Measurements from ENCODE around the gene FUBP1.

Gene FUBP1

DNA sequence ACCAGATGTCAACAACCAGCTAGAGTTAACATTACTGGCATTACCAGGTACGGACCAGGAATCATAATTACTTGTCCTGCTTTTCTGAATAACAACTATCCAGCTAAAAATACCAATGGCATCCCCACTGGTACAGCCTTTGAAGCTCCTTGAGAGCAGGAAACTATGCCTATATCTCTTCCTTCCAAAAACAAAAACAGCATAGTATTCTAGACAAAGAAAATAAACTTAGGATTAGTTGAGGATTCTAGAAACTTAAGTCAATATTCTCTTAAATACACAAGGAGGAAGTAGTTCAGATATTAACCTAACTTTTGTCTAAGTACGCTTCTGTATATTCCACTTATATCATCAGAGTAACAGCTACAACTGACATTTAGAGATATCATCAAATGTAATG is 3.0 kb downstream of the FUBP1 start:
- Mint-ChIP-seq H3K27me3 (no peaks in the 10 kb centered on the region), H3K4me3 (no peak overlapping the region), H3K4me1 (ENCODE audit: low read depth) (peaks cover 52% of the 10 kb centered on the region), H3K27ac (peak overlapping the region; percentile 84), H3K9me3 (ENCODE audit: low read depth) (no peaks in the 10 kb centered on the region), H3K36me3 (peaks cover 20% of the 10 kb centered on the region)

- no peaks in the 10 kb centered on the region for H3K27me3 Mint-ChIP-seq
- no peaks in the 10 kb centered on the region for H3K9me3 Mint-ChIP-seq (ENCODE audit: low read depth)
- H3K4me3 Mint-ChIP-seq, result no peak overlapping the region
- H3K36me3 Mint-ChIP-seq, result peaks cover 20% of the 10 kb centered on the region
- peaks cover 52% of the 10 kb centered on the region for H3K4me1 Mint-ChIP-seq (ENCODE audit: low read depth)
- peak overlapping the region; percentile 84 for H3K27ac Mint-ChIP-seq
Observed at GRCh38 chr1:77975386-77975785, 3.5 kb downstream of the FUBP1 start.

GRCh38 chr1:77972080-77972479 is 6.8 kb downstream of the FUBP1 start:
- peak overlapping the region; percentile 54 for H3K27ac Mint-ChIP-seq
- no peaks in the 10 kb centered on the region for H3K27me3 Mint-ChIP-seq
- peaks cover 75% of the 10 kb centered on the region for H3K4me1 Mint-ChIP-seq (ENCODE audit: low read depth)
- H3K4me3 Mint-ChIP-seq, result peak overlapping the region; percentile 77
- no peaks in the 10 kb centered on the region for H3K9me3 Mint-ChIP-seq (ENCODE audit: low read depth)
- H3K36me3 Mint-ChIP-seq, result peaks cover 28% of the 10 kb centered on the region

DNA sequence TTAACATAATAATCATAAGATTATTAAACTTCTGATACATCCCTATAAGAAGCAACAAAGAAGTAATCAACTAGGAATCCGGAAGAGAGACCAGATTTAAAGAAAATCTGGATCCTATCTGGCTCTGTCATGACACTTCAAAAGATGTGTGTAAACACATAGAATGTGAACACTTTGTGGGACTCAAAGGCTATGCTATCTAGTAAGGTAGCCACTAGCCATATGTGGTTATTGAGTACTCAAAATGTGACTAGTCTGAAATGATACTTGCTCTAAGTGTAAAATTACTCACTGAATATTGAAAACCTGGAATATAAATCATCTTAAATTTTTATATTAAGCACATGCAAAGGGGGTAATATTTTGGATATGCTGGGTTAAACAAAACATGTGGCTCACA is 8.7 kb downstream of the FUBP1 start:
- Mint-ChIP-seq H3K9me3 (ENCODE audit: low read depth) (no peaks in the 10 kb centered on the region), H3K4me1 (ENCODE audit: low read depth) (peaks cover 71% of the 10 kb centered on the region), H3K27me3 (no peaks in the 10 kb centered on the region), H3K4me3 (peak overlapping the region; percentile 44), H3K27ac (no peak overlapping the region), H3K36me3 (peaks cover 28% of the 10 kb centered on the region)

GRCh38 chr1:77966291-77966690 is 12.6 kb downstream of the FUBP1 start:
- Mint-ChIP-seq H3K36me3 (peaks cover 22% of the 10 kb centered on the region), H3K27me3 (no peaks in the 10 kb centered on the region), H3K9me3 (ENCODE audit: low read depth) (no peaks in the 10 kb centered on the region), H3K27ac (peak overlapping the region; percentile 81), H3K4me3 (peak overlapping the region; percentile 43), H3K4me1 (ENCODE audit: low read depth) (peaks cover 59% of the 10 kb centered on the region)

DNA sequence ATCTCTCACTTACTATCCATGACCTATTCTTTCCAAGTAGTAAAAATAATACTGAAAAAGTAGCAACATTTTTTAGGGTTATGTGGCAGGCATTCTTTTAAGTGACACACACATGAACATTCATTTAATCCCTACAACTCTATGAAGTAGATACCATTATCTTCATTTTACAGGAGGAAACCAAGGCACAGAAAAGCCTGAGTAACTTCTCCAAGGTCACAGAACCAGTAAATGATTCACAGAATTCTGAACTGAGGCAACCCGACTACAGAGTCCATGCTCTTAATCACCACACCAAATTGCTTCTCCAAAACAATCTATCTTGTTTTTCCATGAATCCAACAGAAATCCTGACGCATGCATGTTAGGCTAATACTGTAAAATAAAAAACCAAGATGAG is 17.5 kb downstream of the FUBP1 start:
- Mint-ChIP-seq H3K27ac (peak overlapping the region; percentile 52), H3K4me1 (ENCODE audit: low read depth) (peaks cover 35% of the 10 kb centered on the region), H3K36me3 (peaks cover 12% of the 10 kb centered on the region), H3K9me3 (ENCODE audit: low read depth) (no peaks in the 10 kb centered on the region), H3K4me3 (no peak overlapping the region), H3K27me3 (no peaks in the 10 kb centered on the region)

- no peak overlapping the region for H3K4me3 Mint-ChIP-seq
- peaks cover 30% of the 10 kb centered on the region for H3K4me1 Mint-ChIP-seq (ENCODE audit: low read depth)
- no peaks in the 10 kb centered on the region for H3K27me3 Mint-ChIP-seq
- H3K27ac Mint-ChIP-seq, result peak overlapping the region; percentile 30
- H3K36me3 Mint-ChIP-seq, result peaks cover 6% of the 10 kb centered on the region
- no peaks in the 10 kb centered on the region for H3K9me3 Mint-ChIP-seq (ENCODE audit: low read depth)
Observed at GRCh38 chr1:77958850-77959249, 20.0 kb downstream of the FUBP1 start.

DNA sequence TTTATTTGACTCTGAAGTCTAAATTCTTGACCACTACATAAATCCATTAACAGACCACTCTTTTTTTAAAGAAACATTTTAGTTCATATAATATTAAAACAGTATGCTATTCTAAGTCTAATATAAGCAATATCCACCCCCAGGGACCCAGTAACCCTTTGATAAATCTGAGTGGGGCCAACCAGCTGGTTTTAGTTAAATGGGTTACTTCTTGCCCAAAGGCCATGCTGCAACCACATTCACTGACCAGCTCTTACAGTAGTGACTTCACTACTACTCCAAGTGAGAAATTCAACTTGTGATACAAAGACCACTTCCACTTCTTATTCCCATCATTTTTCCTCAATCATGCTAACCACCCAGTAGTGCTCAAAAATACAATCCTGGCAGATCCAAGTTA is 20.5 kb downstream of the FUBP1 start:
- Mint-ChIP-seq H3K36me3 (peaks cover 6% of the 10 kb centered on the region), H3K27me3 (no peaks in the 10 kb centered on the region), H3K4me3 (no peak overlapping the region), H3K4me1 (ENCODE audit: low read depth) (peaks cover 29% of the 10 kb centered on the region), H3K27ac (peak overlapping the region; percentile 30), H3K9me3 (ENCODE audit: low read depth) (no peaks in the 10 kb centered on the region)

DNA sequence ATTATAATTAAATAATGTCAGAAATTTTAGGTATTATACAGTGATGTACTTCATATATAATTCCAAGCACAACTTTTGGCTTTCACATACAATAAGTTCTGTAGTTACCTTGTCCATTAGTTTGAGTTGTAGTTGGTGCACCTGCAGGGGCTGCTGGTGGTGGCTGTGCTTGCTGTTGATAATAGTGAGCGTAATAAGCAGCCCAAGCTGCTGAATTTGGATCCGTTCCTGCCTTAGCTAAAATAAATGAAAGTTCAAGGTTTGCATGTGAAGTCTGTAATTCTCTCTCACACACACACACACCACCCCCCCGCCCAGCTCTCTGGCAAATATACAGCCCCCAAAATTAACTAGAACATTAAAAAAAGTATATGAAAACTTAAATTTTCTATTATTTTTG is 22.4 kb downstream of the FUBP1 start:
- H3K9me3 Mint-ChIP-seq (ENCODE audit: low read depth), result no peaks in the 10 kb centered on the region
- no peak overlapping the region for H3K4me3 Mint-ChIP-seq
- H3K4me1 Mint-ChIP-seq (ENCODE audit: low read depth), result peaks cover 27% of the 10 kb centered on the region
- H3K27me3 Mint-ChIP-seq, result no peaks in the 10 kb centered on the region
- no peak overlapping the region for H3K27ac Mint-ChIP-seq
- peaks cover 4% of the 10 kb centered on the region for H3K36me3 Mint-ChIP-seq

DNA sequence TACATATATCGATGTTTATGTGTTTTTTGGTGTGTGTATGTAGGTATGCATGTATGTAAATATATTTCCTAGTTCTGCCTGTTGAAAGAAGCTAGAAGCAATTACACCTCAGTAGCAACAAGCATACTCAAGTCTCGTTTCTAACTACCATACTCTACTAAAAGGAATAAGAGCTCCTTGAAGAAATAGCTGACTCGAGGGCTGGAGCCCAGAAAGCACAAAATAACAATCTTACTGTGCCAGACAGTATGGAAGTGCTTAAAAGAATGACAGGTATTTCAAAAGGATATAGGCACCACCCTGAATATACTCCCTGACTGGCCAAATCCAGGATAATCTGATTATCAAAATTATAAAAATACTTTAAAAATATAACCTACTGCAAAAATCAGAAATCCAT is 23.2 kb downstream of the FUBP1 start:
- Mint-ChIP-seq H3K36me3 (peaks cover 7% of the 10 kb centered on the region), H3K9me3 (ENCODE audit: low read depth) (no peaks in the 10 kb centered on the region), H3K27ac (no peak overlapping the region), H3K27me3 (no peaks in the 10 kb centered on the region), H3K4me3 (no peak overlapping the region), H3K4me1 (ENCODE audit: low read depth) (peaks cover 27% of the 10 kb centered on the region)

- peak overlapping the region; percentile 22 for H3K27ac Mint-ChIP-seq
- H3K27me3 Mint-ChIP-seq, result no peaks in the 10 kb centered on the region
- H3K4me1 Mint-ChIP-seq (ENCODE audit: low read depth), result peaks cover 25% of the 10 kb centered on the region
Observed at GRCh38 chr1:77954521-77954920, 24.4 kb downstream of the FUBP1 start.

GRCh38 chr1:77953907-77954306 is 25.0 kb downstream of the FUBP1 start:
- Mint-ChIP-seq H3K4me1 (ENCODE audit: low read depth) (peaks cover 26% of the 10 kb centered on the region), H3K4me3 (no peak overlapping the region), H3K27me3 (no peaks in the 10 kb centered on the region), H3K9me3 (ENCODE audit: low read depth) (no peaks in the 10 kb centered on the region), H3K27ac (no peak overlapping the region), H3K36me3 (peaks cover 10% of the 10 kb centered on the region)

More at GRCh38 chr1:77954521-77954920, 24.4 kb downstream of the FUBP1 start:
- Mint-ChIP-seq H3K9me3 (ENCODE audit: low read depth) (no peaks in the 10 kb centered on the region), H3K4me3 (no peak overlapping the region), H3K36me3 (peaks cover 10% of the 10 kb centered on the region)

GRCh38 chr1:77951328-77951727 is 27.5 kb downstream of the FUBP1 start:
- H3K36me3 Mint-ChIP-seq, result peaks cover 16% of the 10 kb centered on the region
- peak overlapping the region; percentile 60 for H3K4me3 Mint-ChIP-seq
- H3K4me1 Mint-ChIP-seq (ENCODE audit: low read depth), result peaks cover 39% of the 10 kb centered on the region
- peak overlapping the region; percentile 90 for H3K27ac Mint-ChIP-seq
- no peaks in the 10 kb centered on the region for H3K27me3 Mint-ChIP-seq
- no peaks in the 10 kb centered on the region for H3K9me3 Mint-ChIP-seq (ENCODE audit: low read depth)

- Mint-ChIP-seq H3K4me1 (ENCODE audit: low read depth) (peaks cover 39% of the 10 kb centered on the region), H3K27me3 (no peaks in the 10 kb centered on the region), H3K4me3 (peak overlapping the region; percentile 60), H3K27ac (peak overlapping the region; percentile 90), H3K9me3 (ENCODE audit: low read depth) (no peaks in the 10 kb centered on the region), H3K36me3 (peaks cover 16% of the 10 kb centered on the region)
Observed at GRCh38 chr1:77950873-77951272, 28.0 kb downstream of the FUBP1 start.

DNA sequence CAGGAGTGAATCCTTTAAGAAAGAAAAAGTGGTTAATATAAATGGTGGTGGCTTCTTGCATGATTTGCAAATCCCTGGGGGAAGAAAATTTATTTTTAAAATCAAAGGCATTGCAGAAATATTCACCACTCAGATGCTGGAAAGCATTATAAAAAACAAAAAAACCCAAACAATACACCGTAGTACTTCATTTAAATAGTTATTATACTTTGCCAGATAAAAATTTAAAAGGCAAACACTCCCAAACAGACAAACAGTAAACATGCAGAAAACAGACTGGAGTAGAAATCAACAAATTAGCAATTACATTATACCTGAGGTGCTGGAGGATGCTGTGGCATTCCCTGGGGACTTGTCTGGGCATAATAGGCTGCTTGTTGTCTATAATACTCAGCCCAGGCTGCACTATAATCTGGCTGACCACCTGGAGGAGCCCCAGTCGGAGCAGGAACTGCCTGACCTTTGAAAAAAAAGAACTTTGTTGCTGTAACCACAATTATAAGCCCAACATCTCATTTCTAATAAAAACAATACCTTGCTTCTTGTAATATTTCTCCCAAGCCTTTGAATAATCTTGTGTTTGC is 29.9 kb downstream of the FUBP1 start:
- H3K27ac Mint-ChIP-seq, result peak overlapping the region; percentile 69
- H3K27me3 Mint-ChIP-seq, result no peaks in the 10 kb centered on the region
- H3K36me3 Mint-ChIP-seq, result peaks cover 20% of the 10 kb centered on the region
- no peaks in the 10 kb centered on the region for H3K9me3 Mint-ChIP-seq (ENCODE audit: low read depth)
- H3K4me3 Mint-ChIP-seq, result no peak overlapping the region
- H3K4me1 Mint-ChIP-seq (ENCODE audit: low read depth), result peaks cover 43% of the 10 kb centered on the region

DNA sequence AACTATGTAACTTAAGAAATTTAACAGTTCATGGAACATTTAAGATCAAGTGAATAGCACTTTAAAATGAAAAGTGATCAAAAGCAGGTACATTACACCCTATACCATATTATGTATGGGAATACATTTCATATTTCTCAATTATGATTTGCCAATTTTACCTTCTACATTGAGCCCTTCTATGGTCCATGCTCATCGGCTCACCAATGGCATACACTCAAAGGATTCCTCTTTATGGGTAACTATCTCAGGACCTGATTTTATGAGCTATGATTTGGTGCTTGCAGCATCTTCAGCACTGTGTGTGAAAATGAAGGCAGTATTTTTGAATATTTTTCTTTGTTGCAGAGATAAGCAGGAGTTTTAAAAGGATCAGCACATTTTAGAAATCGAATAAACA is 33.5 kb downstream of the FUBP1 start:
- no peaks in the 10 kb centered on the region for H3K9me3 Mint-ChIP-seq (ENCODE audit: low read depth)
- no peak overlapping the region for H3K4me3 Mint-ChIP-seq
- H3K27ac Mint-ChIP-seq, result peak overlapping the region; percentile 73
- peaks cover 28% of the 10 kb centered on the region for H3K4me1 Mint-ChIP-seq (ENCODE audit: low read depth)
- H3K36me3 Mint-ChIP-seq, result peaks cover 16% of the 10 kb centered on the region
- no peaks in the 10 kb centered on the region for H3K27me3 Mint-ChIP-seq

Measured in activated naive CD8-positive, alpha-beta T cell (primary cell).